ENCODE measurements around the gene NETO2. TPM values are rescaled to one million over a fixed set of nuclear protein-coding genes. Genes with fewer than 3 reads are reported as not detected.
"Not testable (repeated sequence)": the region's sequence is repeated elsewhere in the genome, so short reads cannot be mapped to it uniquely, and the experiment has no call there.

The NETO2 gene
- total RNA-seq, 1 donor from 2014 or later = 6.2 TPM

DNA sequence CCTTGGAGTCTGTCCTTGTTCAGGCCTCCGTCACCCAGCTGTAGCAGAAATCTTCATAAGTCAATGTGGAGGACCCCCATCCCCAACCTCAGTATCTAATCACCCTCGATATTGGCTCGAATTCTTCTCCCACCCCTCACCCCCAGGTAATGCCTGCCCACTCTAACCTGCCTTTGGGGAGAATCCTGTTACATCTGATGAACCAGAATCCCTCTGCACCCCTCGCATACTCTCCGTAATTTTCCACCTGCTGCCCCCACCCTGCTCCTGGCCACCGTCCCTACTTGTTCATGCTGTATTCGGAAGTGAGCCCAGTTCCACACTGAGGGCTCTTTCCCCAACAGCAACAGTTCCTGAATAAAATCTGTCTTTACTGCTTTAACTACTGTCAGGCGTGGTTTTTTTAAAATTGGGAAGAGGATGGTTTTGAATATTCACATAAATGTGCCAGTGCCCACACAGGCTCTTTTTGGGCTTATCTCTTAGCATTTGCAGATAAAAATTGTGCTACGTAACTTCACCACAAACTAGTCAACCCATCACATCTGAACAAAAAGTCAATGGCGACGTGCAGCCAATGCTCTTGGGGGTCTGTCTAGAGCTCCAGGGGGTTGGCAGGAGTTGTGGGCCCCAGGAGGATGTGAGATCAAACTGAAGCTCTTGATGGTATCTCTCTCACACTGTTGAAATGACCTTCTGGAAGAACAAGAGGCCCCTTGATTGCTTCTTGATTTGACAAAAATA is 73.7 kb downstream of the NETO2 start:
- H3K36me3 Mint-ChIP-seq (ENCODE audit: low read depth) = no peaks in the 10 kb centered on the region
- peaks cover 8% of the 10 kb centered on the region for H3K27me3 Mint-ChIP-seq (ENCODE audit: low read depth)
- DNase-seq (ENCODE audit: low spot score) = no peak
- intact Hi-C loops (cut with micrococcal nuclease) = no loop called here
- H3K27ac Mint-ChIP-seq = no peak overlapping the region
- peaks cover 11% of the 10 kb centered on the region for H3K4me1 Mint-ChIP-seq (ENCODE audit: low read depth)
- no peak overlapping the region for H3K4me3 Mint-ChIP-seq (ENCODE audit: low read depth)
- H3K9me3 Mint-ChIP-seq = no peaks in the 10 kb centered on the region

- Mint-ChIP-seq H3K4me1 (ENCODE audit: low read depth) (peaks cover 11% of the 10 kb centered on the region), H3K36me3 (ENCODE audit: low read depth) (no peaks in the 10 kb centered on the region), H3K27ac (peak overlapping the region; percentile 53), H3K27me3 (ENCODE audit: low read depth) (peaks cover 8% of the 10 kb centered on the region), H3K9me3 (no peaks in the 10 kb centered on the region), H3K4me3 (ENCODE audit: low read depth) (no peak overlapping the region)
- no peak for DNase-seq (ENCODE audit: low spot score)
- intact Hi-C loops (cut with micrococcal nuclease) = no loop called here
These were observed 74.4 kb downstream of the NETO2 start for GRCh38 chr16:47069313-47069712.

- intact Hi-C loops (cut with micrococcal nuclease) = no loop called here
- no peak overlapping the region for H3K4me3 Mint-ChIP-seq (ENCODE audit: low read depth)
- H3K27me3 Mint-ChIP-seq (ENCODE audit: low read depth) = peaks cover 4% of the 10 kb centered on the region
- H3K36me3 Mint-ChIP-seq (ENCODE audit: low read depth) = no peaks in the 10 kb centered on the region
- no peak overlapping the region for H3K27ac Mint-ChIP-seq
- no peaks in the 10 kb centered on the region for H3K9me3 Mint-ChIP-seq
- no peak for DNase-seq (ENCODE audit: low spot score)
- peaks cover 10% of the 10 kb centered on the region for H3K4me1 Mint-ChIP-seq (ENCODE audit: low read depth)
These were observed 76.5 kb downstream of the NETO2 start for GRCh38 chr16:47067203-47067602.

DNA sequence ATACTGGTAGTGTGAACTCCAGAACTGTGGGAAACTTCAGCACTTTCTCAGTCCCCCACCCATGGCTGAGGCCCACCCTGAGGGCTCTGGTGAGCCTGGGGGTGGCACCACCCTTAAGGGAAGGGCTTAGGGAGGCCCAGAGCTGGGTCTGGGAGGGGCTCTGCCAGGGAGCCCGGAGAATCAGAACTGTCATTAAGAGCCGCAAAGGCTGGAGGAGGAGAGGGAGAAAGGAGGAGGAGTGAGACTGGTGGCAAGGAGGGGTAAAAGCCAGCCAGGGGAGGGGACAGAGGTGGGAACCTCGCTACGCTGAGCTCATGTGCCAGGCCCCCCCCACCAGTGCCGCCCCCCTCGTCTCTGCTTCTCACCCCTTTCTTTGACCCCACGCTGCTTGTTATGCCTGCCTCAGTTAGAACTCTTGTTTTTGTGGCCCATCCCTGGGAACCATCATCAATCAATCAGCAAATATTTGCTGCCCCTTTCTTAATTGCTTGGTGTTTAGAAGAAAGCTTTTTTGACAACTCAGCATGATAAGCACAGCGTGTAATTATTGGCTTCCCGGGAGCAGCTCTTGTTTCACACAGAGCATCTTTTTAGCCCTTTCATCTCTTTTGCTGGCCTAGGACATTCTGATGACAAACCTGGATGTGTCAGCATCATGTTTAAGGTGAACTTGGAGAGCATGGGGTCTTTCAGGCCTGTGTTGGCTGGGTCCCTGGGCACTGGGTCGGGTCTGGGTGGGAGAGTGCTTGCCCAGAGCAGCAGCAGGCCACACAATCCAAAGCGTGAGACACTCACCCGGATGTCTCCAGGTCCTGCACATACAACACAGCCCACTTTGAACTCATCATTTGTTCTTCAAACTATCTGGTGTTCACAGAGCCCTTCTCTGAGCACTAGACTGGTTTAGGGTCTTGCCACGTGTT is 77.7 kb downstream of the NETO2 start:
- no peak for DNase-seq (ENCODE audit: low spot score)
- Mint-ChIP-seq H3K27me3 (ENCODE audit: low read depth) (peaks cover 3% of the 10 kb centered on the region), H3K27ac (no peak overlapping the region), H3K4me3 (ENCODE audit: low read depth) (no peak overlapping the region), H3K36me3 (ENCODE audit: low read depth) (no peaks in the 10 kb centered on the region), H3K4me1 (ENCODE audit: low read depth) (peaks cover 10% of the 10 kb centered on the region), H3K9me3 (no peaks in the 10 kb centered on the region)
- intact Hi-C loops (cut with micrococcal nuclease) = no loop called here

- intact Hi-C loops (cut with micrococcal nuclease) = no loop called here
- no peaks in the 10 kb centered on the region for H3K9me3 Mint-ChIP-seq
- no peaks in the 10 kb centered on the region for H3K36me3 Mint-ChIP-seq (ENCODE audit: low read depth)
- no peak for DNase-seq (ENCODE audit: low spot score)
- H3K4me3 Mint-ChIP-seq (ENCODE audit: low read depth) = no peak overlapping the region
- no peak overlapping the region for H3K27ac Mint-ChIP-seq
- H3K27me3 Mint-ChIP-seq (ENCODE audit: low read depth) = peaks cover 3% of the 10 kb centered on the region
- peaks cover 6% of the 10 kb centered on the region for H3K4me1 Mint-ChIP-seq (ENCODE audit: low read depth)
These were observed 79.0 kb downstream of the NETO2 start for GRCh38 chr16:47064775-47065174.

- DNase-seq (ENCODE audit: low spot score) = no peak
- H3K27ac Mint-ChIP-seq = no peak overlapping the region
- no peaks in the 10 kb centered on the region for H3K4me1 Mint-ChIP-seq (ENCODE audit: low read depth)
- no peaks in the 10 kb centered on the region for H3K9me3 Mint-ChIP-seq
- H3K27me3 Mint-ChIP-seq (ENCODE audit: low read depth) = peaks cover 3% of the 10 kb centered on the region
- H3K36me3 Mint-ChIP-seq (ENCODE audit: low read depth) = no peaks in the 10 kb centered on the region
- no peak overlapping the region for H3K4me3 Mint-ChIP-seq (ENCODE audit: low read depth)
- intact Hi-C loops (cut with micrococcal nuclease) = no loop called here
These were observed 80.6 kb downstream of the NETO2 start for GRCh38 chr16:47063011-47063724.

GRCh38 chr16:47061204-47061603 is 82.5 kb downstream of the NETO2 start:
- no peaks in the 10 kb centered on the region for H3K27me3 Mint-ChIP-seq (ENCODE audit: low read depth)
- no peak for DNase-seq (ENCODE audit: low spot score)
- H3K4me3 Mint-ChIP-seq (ENCODE audit: low read depth) = no peak overlapping the region
- intact Hi-C loops (cut with micrococcal nuclease) = no loop called here
- H3K4me1 Mint-ChIP-seq (ENCODE audit: low read depth) = no peaks in the 10 kb centered on the region
- no peak overlapping the region for H3K27ac Mint-ChIP-seq
- no peaks in the 10 kb centered on the region for H3K36me3 Mint-ChIP-seq (ENCODE audit: low read depth)
- H3K9me3 Mint-ChIP-seq = no peaks in the 10 kb centered on the region

GRCh38 chr16:47060596-47060995 is 83.1 kb downstream of the NETO2 start:
- DNase-seq (ENCODE audit: low spot score) = no peak
- Mint-ChIP-seq H3K36me3 (ENCODE audit: low read depth) (no peaks in the 10 kb centered on the region), H3K9me3 (no peaks in the 10 kb centered on the region), H3K27ac (no peak overlapping the region), H3K4me3 (ENCODE audit: low read depth) (no peak overlapping the region), H3K4me1 (ENCODE audit: low read depth) (no peaks in the 10 kb centered on the region), H3K27me3 (ENCODE audit: low read depth) (no peaks in the 10 kb centered on the region)
- intact Hi-C loops (cut with micrococcal nuclease) = no loop called here

GRCh38 chr16:47059991-47060390 is 83.8 kb downstream of the NETO2 start:
- intact Hi-C loops (cut with micrococcal nuclease) = no loop called here
- H3K27me3 Mint-ChIP-seq (ENCODE audit: low read depth) = no peaks in the 10 kb centered on the region
- H3K4me3 Mint-ChIP-seq (ENCODE audit: low read depth) = no peak overlapping the region
- DNase-seq (ENCODE audit: low spot score) = no peak
- H3K4me1 Mint-ChIP-seq (ENCODE audit: low read depth) = no peaks in the 10 kb centered on the region
- H3K27ac Mint-ChIP-seq = no peak overlapping the region
- no peaks in the 10 kb centered on the region for H3K36me3 Mint-ChIP-seq (ENCODE audit: low read depth)
- no peaks in the 10 kb centered on the region for H3K9me3 Mint-ChIP-seq

GRCh38 chr16:47059130-47059529 is 84.6 kb downstream of the NETO2 start:
- H3K27me3 Mint-ChIP-seq (ENCODE audit: low read depth); intact Hi-C loops (cut with micrococcal nuclease); H3K9me3 Mint-ChIP-seq; H3K27ac Mint-ChIP-seq; H3K4me3 Mint-ChIP-seq (ENCODE audit: low read depth); H3K4me1 Mint-ChIP-seq (ENCODE audit: low read depth); H3K36me3 Mint-ChIP-seq (ENCODE audit: low read depth); DNase-seq (ENCODE audit: low spot score): not testable (repeated sequence)

DNA sequence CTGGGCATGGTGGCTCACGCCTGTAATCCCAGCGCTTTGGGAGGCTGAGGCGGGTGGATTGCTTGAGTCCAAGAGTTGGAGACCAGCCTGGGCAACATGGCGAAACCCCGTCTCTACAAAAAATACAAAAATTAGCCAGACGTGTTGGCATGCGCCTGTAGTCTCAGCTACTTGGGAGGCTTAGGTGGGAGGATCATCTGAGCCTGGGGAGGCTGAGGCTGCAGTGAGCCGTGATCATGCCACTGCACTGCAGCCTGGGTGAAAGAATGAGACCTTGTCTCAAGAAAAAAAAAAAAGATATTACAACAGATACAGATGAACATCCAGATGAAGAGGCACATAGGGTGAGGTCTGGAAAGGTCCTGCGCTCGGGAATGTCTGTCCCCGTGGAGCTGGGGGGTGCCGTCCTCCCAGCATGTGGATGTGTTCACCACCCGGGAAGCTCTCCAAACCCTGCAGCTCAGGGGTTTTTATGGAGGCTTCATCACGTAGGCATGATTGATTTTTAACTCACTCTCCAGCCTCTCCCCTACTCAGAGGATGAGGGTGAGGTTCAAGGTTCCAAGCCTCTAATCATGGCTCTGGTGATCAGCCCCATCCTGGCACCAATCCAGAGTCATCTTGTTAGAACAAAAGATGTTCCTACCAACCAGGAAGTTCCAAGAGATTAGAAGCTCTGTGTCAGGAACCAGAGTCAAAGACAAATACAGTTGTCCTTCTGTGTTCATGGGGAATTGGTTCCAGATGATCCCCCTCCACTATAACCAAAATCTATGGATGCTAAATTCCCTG is 85.3 kb downstream of the NETO2 start:
- Mint-ChIP-seq H3K9me3 (no peaks in the 10 kb centered on the region), H3K27me3 (ENCODE audit: low read depth) (no peaks in the 10 kb centered on the region), H3K36me3 (ENCODE audit: low read depth) (no peaks in the 10 kb centered on the region), H3K4me1 (ENCODE audit: low read depth) (no peaks in the 10 kb centered on the region), H3K4me3 (ENCODE audit: low read depth) (no peak overlapping the region), H3K27ac (no peak overlapping the region)
- intact Hi-C loops (cut with micrococcal nuclease) = no loop called here
- no peak for DNase-seq (ENCODE audit: low spot score)

- no peaks in the 10 kb centered on the region for H3K36me3 Mint-ChIP-seq (ENCODE audit: low read depth)
- H3K4me1 Mint-ChIP-seq (ENCODE audit: low read depth) = no peaks in the 10 kb centered on the region
- no peaks in the 10 kb centered on the region for H3K27me3 Mint-ChIP-seq (ENCODE audit: low read depth)
- no peak for DNase-seq (ENCODE audit: low spot score)
- intact Hi-C loops (cut with micrococcal nuclease) = no loop called here
- no peaks in the 10 kb centered on the region for H3K9me3 Mint-ChIP-seq
- no peak overlapping the region for H3K4me3 Mint-ChIP-seq (ENCODE audit: low read depth)
- H3K27ac Mint-ChIP-seq = no peak overlapping the region
These were observed 86.1 kb downstream of the NETO2 start for GRCh38 chr16:47057630-47057993.

Measured in activated T-helper 2 cell treated with anti-CD3 and anti-CD28 coated beads, Interferon-gamma antibody, Interleukin-2, Interleukin-4, amounts not matched to agents 10 μg/mL and 5 μg/mL and 100 μg/mL, durations not matched to agents 14 hours and 24 hours and 36 hours (primary cell).